Epithelial cell of proximal tubule (primary cell): Measurements from ENCODE around the gene INSC. TPM values are rescaled to one million over a fixed set of nuclear protein-coding genes. Genes with fewer than 3 reads are reported as not detected.
A peak's percentile ranks its signal among the peaks of the same experiment; 100 is the strongest.

ENCODE experiments used
- DNase-seq: peaks from one replicate; pipeline ENCODE4 v3.0.0-alpha.2; 2011; ENCODE audit warnings: low read depth
- H3K4me3 ChIP-seq: 2 replicates; pipeline ENCODE4 v1.5.1; 2011; ENCODE audit warnings: low read depth, mild to moderate bottlenecking, low read length
- total RNA-seq: library from RNA; depleted of rRNA; stranded (reverse); fragments of >200 nt; gene quantifications from 2 replicates; pipeline ENCODE4 v1.2.3, GENCODE V29; 2015
- TF ChIP-seq, protein P1 (sequence below): conservative IDR thresholded peaks from 2 replicates; pipeline ENCODE4 v1.5.1; 2012; ENCODE audit warnings: low read depth, mild to moderate bottlenecking, low read length

The INSC gene
- total RNA-seq, 1 donor from 2014 or later = 0.81 TPM

DNA sequence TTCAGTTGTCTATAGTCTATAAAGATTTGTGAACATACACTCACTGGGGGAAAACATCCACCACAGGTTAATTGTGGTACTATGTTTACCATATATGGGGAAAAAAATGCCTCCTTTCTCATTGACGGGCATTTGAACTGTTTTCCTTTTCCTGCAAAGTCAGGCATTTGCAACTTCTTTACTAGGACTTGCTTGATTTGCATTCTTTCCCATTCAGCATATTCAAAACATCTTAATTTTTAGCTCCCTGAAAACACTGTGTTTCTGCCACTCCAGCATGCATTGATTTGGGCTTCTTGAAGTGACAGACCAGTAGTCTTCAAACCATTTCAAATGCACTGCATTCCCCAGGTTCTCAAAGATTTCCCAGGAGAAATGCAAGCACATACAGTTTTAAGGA lies 67.6 kb downstream of the INSC start:
- H3K4me3 ChIP-seq = no peak overlapping the region
- TF ChIP-seq, protein P1, sequence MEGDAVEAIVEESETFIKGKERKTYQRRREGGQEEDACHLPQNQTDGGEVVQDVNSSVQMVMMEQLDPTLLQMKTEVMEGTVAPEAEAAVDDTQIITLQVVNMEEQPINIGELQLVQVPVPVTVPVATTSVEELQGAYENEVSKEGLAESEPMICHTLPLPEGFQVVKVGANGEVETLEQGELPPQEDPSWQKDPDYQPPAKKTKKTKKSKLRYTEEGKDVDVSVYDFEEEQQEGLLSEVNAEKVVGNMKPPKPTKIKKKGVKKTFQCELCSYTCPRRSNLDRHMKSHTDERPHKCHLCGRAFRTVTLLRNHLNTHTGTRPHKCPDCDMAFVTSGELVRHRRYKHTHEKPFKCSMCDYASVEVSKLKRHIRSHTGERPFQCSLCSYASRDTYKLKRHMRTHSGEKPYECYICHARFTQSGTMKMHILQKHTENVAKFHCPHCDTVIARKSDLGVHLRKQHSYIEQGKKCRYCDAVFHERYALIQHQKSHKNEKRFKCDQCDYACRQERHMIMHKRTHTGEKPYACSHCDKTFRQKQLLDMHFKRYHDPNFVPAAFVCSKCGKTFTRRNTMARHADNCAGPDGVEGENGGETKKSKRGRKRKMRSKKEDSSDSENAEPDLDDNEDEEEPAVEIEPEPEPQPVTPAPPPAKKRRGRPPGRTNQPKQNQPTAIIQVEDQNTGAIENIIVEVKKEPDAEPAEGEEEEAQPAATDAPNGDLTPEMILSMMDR = no peak
- DNase-seq = no peak

DNA sequence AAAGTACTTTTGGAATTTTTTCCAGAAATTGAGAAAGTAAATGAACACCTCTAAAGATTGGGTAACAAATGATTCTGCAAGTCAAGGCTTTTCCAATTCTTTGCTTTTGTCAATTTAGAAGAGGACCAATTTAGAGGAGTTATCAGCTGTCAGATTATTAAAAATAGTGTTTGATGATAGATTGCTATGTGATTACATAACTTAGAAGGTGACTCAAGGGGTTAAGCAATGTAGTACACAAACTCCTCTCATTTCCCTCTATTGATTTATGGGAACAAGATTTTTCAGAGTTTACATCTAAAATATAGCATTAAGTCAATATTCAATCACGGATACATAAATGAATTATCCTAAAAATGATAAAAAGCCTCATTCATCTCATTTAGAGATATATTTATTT lies 70.3 kb downstream of the INSC start:
- no peak overlapping the region for H3K4me3 ChIP-seq
- no peak for DNase-seq
- TF ChIP-seq, protein P1 = no peak

DNA sequence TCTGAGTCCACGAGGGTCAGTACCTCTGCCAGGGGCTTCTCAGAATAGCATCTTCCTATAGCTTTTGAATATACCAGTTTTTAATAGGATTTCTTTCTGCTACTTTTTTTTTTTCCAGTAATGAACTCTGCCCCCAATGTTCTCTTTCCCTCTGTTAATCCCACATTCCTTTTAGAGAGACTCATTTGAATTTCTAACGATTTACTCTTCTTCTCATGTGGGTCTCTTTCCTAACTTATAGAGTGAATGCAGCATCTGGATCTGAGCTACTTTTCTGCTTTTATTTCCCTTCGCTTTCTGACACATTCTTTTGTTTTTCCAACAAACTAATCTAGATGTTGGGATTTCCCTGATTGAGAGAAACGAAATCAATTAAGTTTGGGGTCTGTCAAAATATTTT lies 71.4 kb downstream of the INSC start:
- no peak for DNase-seq
- H3K4me3 ChIP-seq = no peak overlapping the region
- TF ChIP-seq, protein P1 = no peak

DNA sequence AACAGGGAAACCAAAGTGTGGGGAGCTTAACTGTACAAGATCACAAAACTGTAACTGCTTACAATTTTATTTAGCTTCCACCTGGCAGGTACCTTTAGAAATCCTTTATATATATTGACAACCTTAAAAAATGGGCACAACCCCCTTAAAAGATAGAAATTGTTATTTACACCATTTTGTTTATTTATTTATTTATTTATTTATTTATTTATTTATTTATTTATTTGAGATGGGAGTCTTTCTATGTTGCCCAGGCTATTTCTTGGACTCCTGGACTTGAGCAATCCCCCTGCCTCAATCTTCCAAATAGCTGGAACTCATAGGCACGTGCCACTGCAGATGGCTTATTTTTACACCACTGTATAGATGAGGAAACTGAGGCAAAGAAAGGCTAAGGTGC lies 74.5 kb downstream of the INSC start:
- H3K4me3 ChIP-seq = no peak overlapping the region
- TF ChIP-seq, protein P1 = no peak
- no peak for DNase-seq

DNA sequence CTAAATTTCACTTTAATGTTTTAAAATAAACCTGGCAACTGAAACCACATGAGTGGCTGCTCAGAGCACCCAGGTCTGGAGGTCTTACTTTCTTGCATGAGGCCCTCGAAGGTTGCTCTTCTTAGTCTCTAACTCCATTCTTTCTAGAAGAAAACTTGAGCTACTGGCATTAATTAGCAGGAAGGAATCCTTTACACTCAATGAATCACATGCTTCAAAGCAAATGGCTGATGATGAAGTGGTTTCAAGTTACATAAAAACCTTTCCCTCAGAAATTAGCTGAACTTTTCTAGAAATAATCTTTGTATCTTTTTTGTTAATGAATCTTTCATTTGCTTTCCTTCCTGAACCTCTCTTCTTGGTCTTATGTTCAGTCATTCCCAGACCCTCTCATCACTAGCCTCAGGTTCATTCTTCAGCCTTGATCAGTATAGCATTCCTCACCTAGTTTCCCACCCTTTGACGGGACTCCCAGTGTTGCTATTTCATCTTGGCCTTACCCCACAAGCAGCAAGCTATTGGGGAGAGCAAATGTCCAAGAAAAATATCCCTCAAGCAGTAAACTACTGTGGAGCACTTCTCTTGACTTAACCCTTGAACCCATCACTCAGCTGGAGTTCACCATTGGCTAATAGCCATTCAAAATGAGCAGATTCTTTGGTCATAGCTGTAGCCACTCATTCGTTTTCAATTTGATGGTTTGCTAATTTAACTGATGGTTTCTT lies 75.1 kb downstream of the INSC start:
- DNase-seq = no peak
- TF ChIP-seq, protein P1 = no peak

DNA sequence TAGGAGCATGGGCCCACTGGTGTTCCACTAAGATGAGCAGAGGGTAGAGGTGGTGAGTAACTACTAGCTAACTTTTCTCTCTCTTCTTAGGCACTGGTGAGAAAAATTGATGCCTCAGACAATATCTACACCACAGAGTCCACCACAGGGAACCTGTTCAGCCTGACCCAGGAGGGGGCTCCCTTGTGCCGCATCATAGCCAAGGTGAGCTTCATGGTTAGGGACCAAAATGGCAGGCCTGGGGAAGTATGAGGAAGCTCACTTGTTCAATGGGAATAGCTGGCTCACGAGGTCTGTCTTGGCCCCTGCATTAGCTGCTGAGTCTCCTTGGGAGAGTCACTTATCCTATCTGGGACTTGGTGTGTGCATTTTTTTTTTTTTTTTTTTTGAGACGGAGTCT lies 75.9 kb downstream of the INSC start:
- no peak overlapping the region for H3K4me3 ChIP-seq
- TF ChIP-seq, protein P1 = no peak
- no peak for DNase-seq

More for the DNA sequence above, 75.1 kb downstream of the INSC start:
- H3K4me3 ChIP-seq = no peak overlapping the region

DNA sequence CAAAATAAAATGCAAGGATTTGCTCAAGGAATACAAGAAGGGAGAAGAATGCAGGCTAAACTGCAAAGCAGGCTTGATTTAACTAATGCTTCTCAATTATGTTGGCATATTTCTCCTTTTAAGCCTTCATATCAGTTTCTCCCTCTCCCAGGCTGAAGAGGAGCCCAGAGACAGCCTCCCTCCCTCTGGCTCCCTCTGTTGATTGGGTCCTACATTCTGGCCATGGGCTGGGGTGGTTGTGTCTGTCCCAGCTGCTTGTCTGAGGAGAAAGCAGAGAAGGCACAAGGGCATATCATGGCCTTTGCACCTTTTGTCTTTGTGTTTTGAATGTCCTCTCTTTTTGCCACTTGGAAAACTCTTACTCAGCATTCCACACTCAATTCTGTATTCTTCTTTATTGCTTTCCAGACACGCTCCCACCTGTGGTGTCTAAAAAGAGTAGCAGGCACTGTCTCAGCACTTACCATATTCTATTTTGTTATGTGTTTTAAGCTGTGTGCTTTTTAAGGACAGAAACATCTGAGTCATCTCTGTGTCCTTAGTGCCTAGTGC lies 77.4 kb downstream of the INSC start:
- no peak overlapping the region for H3K4me3 ChIP-seq
- TF ChIP-seq, protein P1 = peak; percentile 18
- no peak for DNase-seq
